ENCODE results near the gene C4orf50.

The C4orf50 gene

GRCh38 chr4:6044276-6044675, 26.0 kb upstream of the C4orf50 start:
- in situ Hi-C loops (cut with MboI; ENCODE audit: low sequenced_read_pairs), result no loop called here

GRCh38 chr4:6043843-6044242, 25.6 kb upstream of the C4orf50 start:
- in situ Hi-C loops (cut with MboI; ENCODE audit: low sequenced_read_pairs), result no loop called here

- in situ Hi-C loops (cut with MboI; ENCODE audit: low sequenced_read_pairs), result no loop called here
Observed at GRCh38 chr4:6043188-6043587, 25.0 kb upstream of the C4orf50 start.

- in situ Hi-C loops (cut with MboI; ENCODE audit: low sequenced_read_pairs), result no loop called here
Observed at GRCh38 chr4:6042293-6043063, 24.2 kb upstream of the C4orf50 start.

- in situ Hi-C loops (cut with MboI; ENCODE audit: low sequenced_read_pairs), result no loop called here
Observed at GRCh38 chr4:6041800-6042199, 23.6 kb upstream of the C4orf50 start.

- in situ Hi-C loops (cut with MboI; ENCODE audit: low sequenced_read_pairs), result no loop called here
Observed at GRCh38 chr4:6038711-6039110, 20.5 kb upstream of the C4orf50 start.

- in situ Hi-C loops (cut with MboI; ENCODE audit: low sequenced_read_pairs), result no loop called here
Observed at GRCh38 chr4:6035786-6036185, 17.6 kb upstream of the C4orf50 start.

- in situ Hi-C loops (cut with MboI; ENCODE audit: low sequenced_read_pairs), result no loop called here
Observed at GRCh38 chr4:6033381-6033780, 15.2 kb upstream of the C4orf50 start.

- in situ Hi-C loops (cut with MboI; ENCODE audit: low sequenced_read_pairs), result no loop called here
Observed at GRCh38 chr4:6032249-6033244, 14.3 kb upstream of the C4orf50 start.

- in situ Hi-C loops (cut with MboI; ENCODE audit: low sequenced_read_pairs), result no loop called here
Observed at GRCh38 chr4:6031846-6032245, 13.6 kb upstream of the C4orf50 start.

- in situ Hi-C loops (cut with MboI; ENCODE audit: low sequenced_read_pairs), result no loop called here
Observed at GRCh38 chr4:6030679-6031078, 12.4 kb upstream of the C4orf50 start.

- in situ Hi-C loops (cut with MboI; ENCODE audit: low sequenced_read_pairs), result no loop called here
Observed at GRCh38 chr4:6029254-6029653, 11.0 kb upstream of the C4orf50 start.

GRCh38 chr4:6028168-6028567, 9.9 kb upstream of the C4orf50 start:
- in situ Hi-C loops (cut with MboI; ENCODE audit: low sequenced_read_pairs), result no loop called here

GRCh38 chr4:6027392-6027791, 9.2 kb upstream of the C4orf50 start:
- in situ Hi-C loops (cut with MboI; ENCODE audit: low sequenced_read_pairs), result no loop called here

- in situ Hi-C loops (cut with MboI; ENCODE audit: low sequenced_read_pairs), result no loop called here
Observed at GRCh38 chr4:6024313-6024960, 6.2 kb upstream of the C4orf50 start.

- in situ Hi-C loops (cut with MboI; ENCODE audit: low sequenced_read_pairs), result no loop called here
Observed at GRCh38 chr4:6023731-6024130, 5.5 kb upstream of the C4orf50 start.

- in situ Hi-C loops (cut with MboI; ENCODE audit: low sequenced_read_pairs), result no loop called here
Observed at GRCh38 chr4:6022607-6023288, 4.5 kb upstream of the C4orf50 start.

- in situ Hi-C loops (cut with MboI; ENCODE audit: low sequenced_read_pairs), result no loop called here
Observed at GRCh38 chr4:6021831-6022606, 3.8 kb upstream of the C4orf50 start.

GRCh38 chr4:6020613-6021012, 2.4 kb upstream of the C4orf50 start:
- in situ Hi-C loops (cut with MboI; ENCODE audit: low sequenced_read_pairs), result no loop called here

Data from HL-60/S4 (cell line).